IPS DF 19.7 (cell line): ENCODE results near the gene CEP170B.
"Not testable (repeated sequence)": the region's sequence is repeated elsewhere in the genome, so short reads cannot be mapped to it uniquely, and the experiment has no call there.

Experiments used
- DNase-seq: peaks from one replicate; pipeline ENCODE4 v3.0.0-alpha.2; 2013; ENCODE audit warnings: low read depth, low spot score

Gene CEP170B

DNA sequence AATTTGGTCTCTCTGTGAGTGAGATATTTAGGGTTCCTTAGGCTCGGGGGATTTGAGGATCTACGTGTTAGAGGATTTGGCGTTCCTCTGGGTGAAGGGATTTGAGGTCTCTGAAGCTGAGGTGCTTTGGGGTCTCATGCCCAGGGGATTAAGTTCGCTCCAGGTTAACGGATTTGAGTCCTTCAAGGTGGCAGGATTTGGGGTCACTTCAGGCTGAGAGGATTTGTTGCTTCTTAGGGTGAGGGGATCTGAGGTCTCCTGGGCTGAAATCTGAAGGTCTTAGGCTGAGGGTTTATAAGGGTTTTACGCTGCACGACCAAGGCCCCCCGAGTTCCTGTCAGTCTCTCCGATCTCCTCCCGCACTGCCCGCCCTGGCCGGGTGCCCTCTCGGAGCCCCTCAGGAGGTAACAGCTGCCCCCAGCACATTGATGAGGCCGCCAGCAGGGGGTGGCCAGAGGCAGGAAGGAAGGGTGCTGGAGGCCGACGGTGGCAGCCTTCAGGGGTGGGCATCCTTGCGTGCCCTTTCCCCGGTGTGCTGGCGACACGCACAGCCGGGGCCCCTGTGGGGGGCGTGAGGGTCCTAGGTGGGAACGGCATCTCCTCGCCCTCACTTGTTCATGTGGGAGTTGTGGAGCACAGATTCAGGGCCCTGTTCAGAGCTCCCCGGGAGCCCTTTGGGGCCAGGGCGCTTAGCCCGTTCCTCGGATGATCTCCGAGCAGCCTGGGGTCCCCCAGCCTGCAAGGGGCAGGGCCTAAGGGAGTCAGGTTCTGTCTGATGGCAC, 14.3 kb downstream of the CEP170B start:
- no peak for DNase-seq

DNA sequence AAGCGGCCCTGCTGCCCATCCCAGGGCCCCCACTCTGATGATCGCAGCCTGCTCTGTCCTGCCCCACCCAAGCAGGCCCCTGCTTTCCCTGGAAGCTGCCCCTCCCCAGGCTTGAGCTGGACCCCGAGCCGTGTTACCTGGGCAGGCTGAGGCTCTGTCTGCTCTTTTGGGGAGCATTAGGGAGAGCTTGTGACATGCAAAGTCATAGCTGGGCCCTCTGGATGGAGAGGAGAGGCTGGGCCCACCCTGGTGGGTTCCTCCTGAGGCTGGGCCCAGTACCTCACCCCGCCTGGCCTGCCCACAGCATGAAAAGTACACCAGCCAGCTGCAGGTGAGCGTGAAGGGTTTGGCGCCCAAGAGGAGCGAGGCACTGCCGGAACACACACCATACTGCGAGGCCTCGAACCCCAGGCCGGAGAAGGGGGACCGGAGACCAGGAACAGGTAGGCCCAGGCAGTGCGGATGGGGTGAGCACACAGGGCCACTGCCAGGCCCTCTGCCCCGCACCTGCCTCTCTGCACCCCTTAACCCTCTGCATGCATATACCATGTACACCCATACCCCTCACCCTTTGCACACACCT, 15.0 kb downstream of the CEP170B start:
- DNase-seq, result no peak

- DNase-seq, result no peak
These were observed 15.6 kb downstream of the CEP170B start for GRCh38 chr14:104880584-104881210.

GRCh38 chr14:104881369-104881979, 16.4 kb downstream of the CEP170B start:
- no peak for DNase-seq

DNA sequence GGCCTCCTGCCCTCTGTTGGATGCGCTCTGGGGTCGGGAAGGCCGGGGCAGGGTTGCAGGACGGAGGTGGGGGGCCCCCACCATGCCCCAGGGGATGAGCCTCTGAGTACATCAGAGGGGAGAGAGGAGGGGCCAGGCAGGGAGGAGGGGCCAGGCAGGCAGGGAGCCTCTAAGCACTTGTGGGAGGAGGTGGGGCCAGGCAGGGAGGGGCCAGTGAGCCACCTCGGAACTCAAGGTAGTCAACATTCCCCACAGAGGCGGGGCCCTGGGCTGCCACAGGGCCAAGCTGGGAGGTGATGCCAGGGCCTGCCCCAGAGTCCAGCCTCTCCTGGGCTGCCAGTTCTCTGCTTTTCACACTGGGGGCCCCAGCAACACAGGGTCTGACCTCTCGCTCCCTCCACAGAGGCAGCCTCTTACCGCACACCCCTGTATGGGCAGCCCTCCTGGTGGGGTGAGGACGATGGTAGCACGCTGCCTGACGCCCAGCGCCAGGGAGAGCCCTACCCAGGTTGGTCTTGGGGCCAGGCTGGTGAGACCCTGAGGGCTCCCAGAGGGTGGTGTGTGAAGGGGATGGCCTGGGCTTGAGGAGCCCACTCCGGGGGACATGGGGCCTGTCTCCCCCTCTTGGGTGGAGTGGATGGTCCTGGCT, 17.4 kb downstream of the CEP170B start:
- DNase-seq, result no peak

GRCh38 chr14:104882991-104883660, 18.1 kb downstream of the CEP170B start:
- DNase-seq, result no peak

- no peak for DNase-seq
These were observed 18.8 kb downstream of the CEP170B start for GRCh38 chr14:104883681-104884361.

GRCh38 chr14:104884381-104884780, 19.3 kb downstream of the CEP170B start:
- DNase-seq, result not testable (repeated sequence)

- DNase-seq, result no peak
These were observed 20.2 kb downstream of the CEP170B start for GRCh38 chr14:104885031-104885972.

DNA sequence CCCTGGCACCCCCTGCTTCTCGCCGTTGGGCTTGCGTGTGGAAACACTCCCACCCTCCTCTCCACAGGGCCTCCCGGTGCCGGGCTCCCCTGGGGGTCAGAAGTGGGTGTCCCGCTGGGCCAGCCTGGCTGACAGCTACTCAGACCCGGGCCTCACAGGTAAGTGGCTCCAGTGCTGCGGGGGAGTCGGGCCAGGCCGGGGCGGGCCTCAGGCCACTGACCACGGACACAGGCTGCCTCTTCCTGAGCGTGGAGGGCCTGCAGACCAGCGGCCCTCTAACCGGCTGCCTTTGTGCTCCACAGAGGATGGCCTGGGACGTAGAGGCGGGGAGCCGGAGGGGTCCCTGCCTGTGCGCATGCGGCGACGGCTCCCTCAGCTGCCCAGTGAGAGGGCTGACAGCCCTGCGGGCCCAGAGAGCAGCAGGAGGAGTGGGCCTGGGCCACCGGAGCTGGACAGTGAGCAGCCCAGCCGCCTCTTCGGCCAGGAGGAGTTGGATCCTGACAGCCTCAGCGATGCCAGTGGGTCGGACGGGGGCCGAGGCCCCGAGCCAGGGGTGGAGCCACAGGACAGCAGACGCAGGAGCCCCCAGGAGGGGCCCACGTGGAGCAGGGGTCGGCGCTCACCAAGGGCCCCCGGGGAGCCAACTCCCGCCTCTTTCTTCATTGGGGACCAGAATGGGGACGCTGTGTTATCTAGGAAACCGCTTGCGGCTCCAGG, 21.1 kb downstream of the CEP170B start:
- DNase-seq, result no peak

- DNase-seq, result no peak
These were observed 21.9 kb downstream of the CEP170B start for GRCh38 chr14:104886690-104887622.

- DNase-seq, result no peak
These were observed 22.8 kb downstream of the CEP170B start for GRCh38 chr14:104887623-104888488.

DNA sequence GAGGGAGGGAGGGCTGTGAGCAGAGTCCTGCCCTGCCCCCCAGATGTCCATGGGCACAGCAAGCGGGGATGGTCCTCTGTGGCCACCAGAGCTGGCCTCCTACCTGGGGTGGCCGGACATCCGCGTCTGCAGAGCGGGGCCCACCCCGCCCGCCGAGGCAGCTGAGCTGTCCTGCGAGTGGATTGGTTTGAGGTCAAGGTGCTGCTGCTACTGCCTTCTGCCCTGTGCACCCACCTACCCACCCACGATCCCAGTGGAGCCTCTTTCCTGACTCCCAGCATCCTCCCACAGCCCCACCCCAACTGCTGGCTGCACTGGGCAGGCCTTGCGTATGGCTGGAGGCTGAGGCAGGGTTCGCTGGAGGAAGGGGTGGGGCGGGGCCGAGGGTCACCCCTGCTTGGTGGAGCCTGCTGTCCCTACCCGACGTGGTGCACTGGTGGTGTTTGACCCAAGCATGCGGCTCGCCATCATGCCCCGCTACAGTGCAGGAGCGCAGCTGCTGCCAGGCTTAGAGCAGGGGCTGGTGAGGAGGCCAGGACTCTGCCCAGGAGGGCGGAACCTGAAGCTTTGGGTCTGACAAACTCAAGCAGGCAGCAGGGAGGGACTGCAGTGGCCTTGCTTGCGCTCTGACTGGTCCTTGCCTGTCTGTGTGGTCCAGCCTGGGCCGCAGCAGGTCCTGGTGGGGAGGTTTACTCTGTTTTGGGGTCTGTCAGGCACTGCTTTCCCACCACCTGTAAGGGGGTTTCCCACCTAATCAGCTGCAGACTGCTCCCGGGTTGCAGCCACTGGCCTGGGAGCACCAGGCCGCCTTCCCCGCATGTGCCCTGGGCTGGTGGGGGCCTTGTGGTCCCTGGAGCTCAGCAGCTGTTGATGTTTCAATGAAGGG, 23.7 kb downstream of the CEP170B start:
- no peak for DNase-seq

DNA sequence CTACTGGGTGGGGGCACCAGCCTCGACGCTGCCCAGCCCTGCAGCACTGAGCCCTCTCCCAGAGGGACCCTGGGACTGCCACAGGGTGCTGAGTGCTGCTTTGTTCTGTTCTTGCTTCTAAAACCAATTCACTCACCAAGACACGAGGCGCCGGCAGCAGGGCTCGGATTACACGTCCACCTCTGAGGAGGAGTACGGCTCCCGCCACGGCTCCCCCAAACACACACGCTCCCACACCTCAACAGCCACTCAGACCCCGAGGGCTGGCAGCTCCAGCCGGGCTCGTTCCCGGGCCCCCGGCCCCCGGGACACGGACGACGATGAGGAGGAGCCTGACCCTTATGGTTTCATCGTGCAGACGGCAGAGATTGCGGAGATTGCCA, 24.3 kb downstream of the CEP170B start:
- DNase-seq, result no peak

DNA sequence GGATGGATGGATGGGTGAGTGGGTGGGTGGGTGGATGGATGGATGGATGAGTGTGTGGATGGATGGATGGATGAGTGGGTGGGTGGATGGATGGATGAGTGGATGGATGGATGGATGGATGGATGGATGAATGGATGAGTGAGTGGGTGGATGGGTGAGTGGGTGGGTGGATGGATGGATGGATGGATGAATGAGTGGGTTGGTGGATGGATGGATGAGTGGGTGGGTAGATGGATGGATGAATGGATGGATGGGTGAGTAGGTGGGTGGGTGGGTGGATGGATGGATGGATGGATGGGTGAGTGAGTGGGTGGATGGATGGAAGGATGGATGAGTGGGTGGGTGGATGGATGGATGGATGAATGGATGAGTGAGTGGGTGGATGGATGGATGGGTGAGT, 25.2 kb downstream of the CEP170B start:
- DNase-seq, result not testable (repeated sequence)

DNA sequence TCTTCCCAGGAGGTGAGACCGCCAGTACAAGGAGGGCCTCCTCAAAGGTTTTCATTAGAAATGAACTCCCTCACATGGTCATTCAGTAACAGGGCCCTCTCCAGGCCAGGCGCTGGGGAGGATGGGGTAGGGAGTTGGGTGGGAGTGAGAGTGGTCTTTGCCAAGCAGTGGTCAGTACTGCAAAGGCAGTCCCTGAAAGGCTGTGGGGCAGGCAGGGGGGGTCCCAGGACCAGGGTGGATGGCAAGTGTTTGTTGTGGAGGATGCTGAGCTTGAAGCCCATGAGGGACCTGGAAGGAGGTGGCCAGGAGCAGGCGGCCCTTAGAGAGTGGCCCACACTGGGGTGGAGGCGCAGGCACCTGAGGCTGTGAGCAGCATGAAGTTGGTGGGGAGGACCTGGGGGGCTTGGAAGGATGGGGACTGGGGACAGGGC, 26.1 kb downstream of the CEP170B start:
- DNase-seq, result no peak
